ENCODE results near the gene ARL3.

DNA sequence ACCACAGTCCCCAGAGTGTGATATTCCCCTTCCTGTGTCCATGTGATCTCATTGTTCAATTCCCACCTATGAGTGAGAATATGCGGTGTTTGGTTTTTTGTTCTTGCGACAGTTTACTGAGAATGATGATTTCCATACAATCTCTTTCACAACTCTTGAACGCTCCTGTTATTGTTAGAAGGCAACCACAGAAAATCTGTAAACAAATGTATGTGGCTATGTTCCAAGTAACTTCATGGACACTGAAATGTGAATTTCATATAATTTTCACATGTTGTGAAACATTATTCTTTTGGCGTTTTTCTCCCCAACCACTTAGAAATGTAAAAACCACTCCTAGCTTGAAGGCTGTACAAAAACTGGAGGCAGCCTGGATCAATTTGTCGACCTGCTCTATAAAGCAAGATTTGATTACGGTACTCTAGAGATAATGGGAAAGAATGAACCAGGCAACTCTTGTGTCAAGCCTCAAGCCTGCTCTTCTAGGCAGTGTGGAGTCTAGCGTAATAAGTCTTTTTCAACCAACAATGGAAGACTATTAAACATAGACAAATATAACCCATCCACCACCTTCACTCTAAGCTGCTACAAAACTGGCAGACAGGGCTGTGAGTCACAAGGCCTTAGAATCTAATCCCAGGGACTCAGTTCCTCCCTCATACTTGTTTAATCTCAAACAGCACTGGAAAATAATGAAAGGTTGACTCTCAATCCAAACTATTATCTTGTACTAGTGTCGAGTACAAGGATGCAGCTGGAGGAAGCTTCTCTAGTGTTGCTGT, 22.7 kb downstream of the ARL3 start:
- no peak for TF ChIP-seq CTCF (IDR thresholded peaks at IDR 0.05)
- no peak for TF ChIP-seq POLR2A (IDR thresholded peaks at IDR 0.05)
- no peak for TF ChIP-seq EP300 (IDR thresholded peaks at IDR 0.05)
